Gastrocnemius medialis (tissue), 4 donors: ENCODE measurements around the gene PGP. TPM values are rescaled to one million over a fixed set of nuclear protein-coding genes. Genes with fewer than 3 reads are reported as not detected.

Experiments
- ATAC-seq, 2 donors: fragments of 150-250 bp; one replicate each; pipeline ENCODE4 v1.9.1; 2016
- DNase-seq, 2 donors: peaks; one replicate each; pipeline ENCODE4 v3.0.0-alpha.2; 2019
- H3K27ac ChIP-seq, 4 donors: fragments of 200-600 bp; sonication (generic); 1 replicate in 1 of 4; 2 replicates in 3 of 4; pipeline ENCODE4 v1.5.1; 2016 to 2018; ENCODE audit warnings: mild to moderate bottlenecking in 2 of 4, moderate library complexity in 1 of 4
- H3K27me3 ChIP-seq, 3 donors: fragments of 200-600 bp; sonication (generic) in 2 of 3; 1 replicate in 1 of 3; 2 replicates in 2 of 3; pipeline versions ENCODE4 v1.5.1 to v1.6.0; 2016 to 2019; ENCODE audit warnings: mild to moderate bottlenecking in 1 of 3, moderate library complexity in 1 of 3
- H3K36me3 ChIP-seq, 2 donors: fragments of 200-600 bp; sonication (generic) in 1 of 2; one replicate each; pipeline ENCODE4 v1.5.1; 2017 to 2018
- H3K4me1 ChIP-seq, 2 donors: fragments of 200-600 bp; sonication (generic) in 1 of 2; one replicate each; pipeline ENCODE4 v1.5.1; 2016 to 2017; ENCODE audit warnings: mild to moderate bottlenecking in 2 of 2
- H3K4me3 ChIP-seq, 4 donors: fragments of 200-600 bp; sonication (generic) in 3 of 4; 1 replicate in 1 of 4; 2 replicates in 3 of 4; pipeline ENCODE4 v1.5.1; 2016 to 2019; ENCODE audit warnings: mild to moderate bottlenecking in 2 of 4
- H3K9me3 ChIP-seq, 3 donors: fragments of 200-600 bp; sonication (generic) in 2 of 3; 1 replicate in 1 of 3; 2 replicates in 2 of 3; pipeline ENCODE4 v1.5.1; 2016 to 2019
- POLR2A ChIP-seq, 2 donors: fragments of 450-650 bp; IDR thresholded peaks; one replicate each; pipeline ENCODE4 v1.6.1; 2017; ENCODE audit warnings: antibody characterized with exemption in 2 of 2, mild to moderate bottlenecking in 2 of 2, moderate library complexity in 2 of 2
- in situ Hi-C, 4 donors: fragments of 200-750 bp; cut with MboI; loops; one replicate each; pipeline versions ENCODE4 v1.15.0 to v1.8.0; 2017; ENCODE audit warnings: low sequenced_read_pairs in 4 of 4
- intact Hi-C: fragments of 100-400 bp; cut with DNase I; formaldehyde crosslinking; loops from one replicate; pipeline ENCODE4 v1.15.1; 2023; ENCODE audit warnings: low total_unique reads
- total RNA-seq, 4 donors: library from RNA; depleted of rRNA; stranded (reverse); fragments of >200 nt; gene quantifications; one replicate each; pipeline versions ENCODE4 v1.1.0 to v1.2.3, GENCODE V29; 2016
- TF ChIP-seq, protein P1 (sequence below), 5 experiments: fragments of 450-650 bp in 3 of 5; fragments of 200-600 bp in 2 of 5; sonication (generic) in 2 of 5; IDR thresholded peaks in 4 of 5; conservative IDR thresholded peaks in 1 of 5; 1 replicate in 4 of 5; 2 replicates in 1 of 5; pipeline ENCODE4 v1.5.1; 2016 to 2019; ENCODE audit warnings: antibody characterized with exemption in 5 of 5, mild to moderate bottlenecking in 3 of 5, moderate library complexity in 3 of 5

PGP gene
- total RNA-seq, 4 donors from 2014 or later, result 19.6 to 43.1 (median 25.6) TPM

DNA sequence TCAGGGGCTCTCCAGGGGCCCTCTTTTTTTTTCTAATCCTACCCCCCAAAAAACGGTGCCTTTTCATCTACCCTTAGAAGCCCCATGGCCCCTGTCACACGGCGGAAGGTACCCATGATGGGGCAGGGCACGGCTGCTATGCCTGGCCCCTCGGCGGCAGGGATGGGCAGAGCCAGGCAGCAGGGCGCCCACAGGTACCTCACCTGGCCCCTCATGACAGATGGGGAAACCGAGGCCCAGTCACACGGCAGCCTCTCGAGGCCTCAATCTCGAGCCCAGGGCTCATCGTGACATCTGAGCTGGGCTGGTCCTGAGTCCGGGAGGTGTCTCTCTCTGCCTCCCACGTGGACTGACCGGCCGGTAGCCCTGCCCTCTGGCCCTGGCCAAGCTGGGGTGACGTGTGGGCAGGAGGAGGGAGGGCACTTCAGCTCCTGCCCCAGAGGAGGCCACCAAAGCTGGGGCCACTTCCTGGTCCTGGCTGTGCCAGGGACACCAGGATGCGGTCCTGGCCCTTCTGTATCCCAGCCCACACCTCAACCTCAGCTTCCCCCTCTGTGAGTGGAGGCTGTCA is 47.5 kb downstream of the PGP start:
- intact Hi-C loops (no loop called here), in situ Hi-C loops (no loop called here)
- Histone ChIP-seq H3K36me3 (peaks cover 0 to 17% of the 10 kb centered on the region in 2 donors), H3K27me3 (no peaks in the 10 kb centered on the region), H3K27ac (no peak overlapping the region), H3K4me3 (no peak overlapping the region), H3K9me3 (no peaks in the 10 kb centered on the region), H3K4me1 (peaks cover 0 to 6% of the 10 kb centered on the region in 2 donors)
- DNase-seq (no peak), ATAC-seq (no peak)
- TF ChIP-seq POLR2A (IDR thresholded peaks at IDR 0.05), result no peak
- TF ChIP-seq, protein P1, sequence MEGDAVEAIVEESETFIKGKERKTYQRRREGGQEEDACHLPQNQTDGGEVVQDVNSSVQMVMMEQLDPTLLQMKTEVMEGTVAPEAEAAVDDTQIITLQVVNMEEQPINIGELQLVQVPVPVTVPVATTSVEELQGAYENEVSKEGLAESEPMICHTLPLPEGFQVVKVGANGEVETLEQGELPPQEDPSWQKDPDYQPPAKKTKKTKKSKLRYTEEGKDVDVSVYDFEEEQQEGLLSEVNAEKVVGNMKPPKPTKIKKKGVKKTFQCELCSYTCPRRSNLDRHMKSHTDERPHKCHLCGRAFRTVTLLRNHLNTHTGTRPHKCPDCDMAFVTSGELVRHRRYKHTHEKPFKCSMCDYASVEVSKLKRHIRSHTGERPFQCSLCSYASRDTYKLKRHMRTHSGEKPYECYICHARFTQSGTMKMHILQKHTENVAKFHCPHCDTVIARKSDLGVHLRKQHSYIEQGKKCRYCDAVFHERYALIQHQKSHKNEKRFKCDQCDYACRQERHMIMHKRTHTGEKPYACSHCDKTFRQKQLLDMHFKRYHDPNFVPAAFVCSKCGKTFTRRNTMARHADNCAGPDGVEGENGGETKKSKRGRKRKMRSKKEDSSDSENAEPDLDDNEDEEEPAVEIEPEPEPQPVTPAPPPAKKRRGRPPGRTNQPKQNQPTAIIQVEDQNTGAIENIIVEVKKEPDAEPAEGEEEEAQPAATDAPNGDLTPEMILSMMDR (IDR thresholded peaks at IDR 0.05 in 4 of 5, conservative IDR thresholded peaks at IDR 0.05 in 1 of 5), result no peak

DNA sequence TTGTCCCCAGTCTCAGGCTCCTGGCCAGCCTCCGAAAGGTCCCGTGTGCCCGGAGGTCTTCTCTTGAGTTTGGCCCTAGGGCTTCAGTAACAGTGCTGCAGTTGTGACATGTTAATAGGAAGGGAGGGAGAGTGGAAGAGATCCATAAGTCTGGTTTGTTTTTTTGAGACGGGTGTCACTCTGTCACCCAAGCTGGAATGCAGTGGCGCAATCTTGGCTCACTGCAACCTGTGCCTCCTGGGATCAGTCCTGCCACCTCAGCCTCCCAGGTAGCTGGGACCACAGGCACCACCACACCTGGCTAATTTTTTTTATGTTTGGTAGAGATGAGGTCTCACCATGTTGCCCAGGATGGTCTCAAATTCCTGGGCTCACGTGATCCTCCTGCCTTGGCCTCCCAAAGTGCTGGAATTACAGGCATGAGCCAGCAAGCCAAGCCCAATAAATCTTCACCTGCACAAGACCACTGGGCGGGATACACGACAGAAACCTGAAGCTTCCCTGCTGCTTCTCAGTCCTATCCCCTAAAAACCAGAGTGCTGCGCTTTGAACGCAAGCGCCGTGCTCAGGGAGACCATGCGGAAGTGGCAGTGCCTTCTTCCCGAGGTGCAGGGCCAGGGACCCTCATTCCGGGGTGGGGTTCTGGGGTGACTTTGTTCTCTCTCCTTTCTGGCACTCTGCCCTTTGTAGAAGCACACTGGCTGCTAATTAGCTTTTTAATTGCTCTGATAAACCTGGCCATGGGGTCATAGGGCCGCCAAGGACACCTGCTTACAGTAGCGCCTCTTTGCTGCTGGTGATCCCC is 48.2 kb downstream of the PGP start:
- no peaks in the 10 kb centered on the region for H3K27me3 ChIP-seq
- intact Hi-C loops, result no loop called here
- ATAC-seq, result no peak
- H3K27ac ChIP-seq, result no peak overlapping the region
- in situ Hi-C loops, result no loop called here
- no peak overlapping the region for H3K4me3 ChIP-seq
- peaks cover under 1 to 6% of the 10 kb centered on the region in 2 donors for H3K4me1 ChIP-seq
- peaks cover 0 to 10% of the 10 kb centered on the region in 2 donors for H3K36me3 ChIP-seq
- TF ChIP-seq POLR2A (IDR thresholded peaks at IDR 0.05), result no peak
- TF ChIP-seq, protein P1 (IDR thresholded peaks at IDR 0.05 in 4 of 5, conservative IDR thresholded peaks at IDR 0.05 in 1 of 5), result no peak
- DNase-seq, result no peak
- no peaks in the 10 kb centered on the region for H3K9me3 ChIP-seq

DNA sequence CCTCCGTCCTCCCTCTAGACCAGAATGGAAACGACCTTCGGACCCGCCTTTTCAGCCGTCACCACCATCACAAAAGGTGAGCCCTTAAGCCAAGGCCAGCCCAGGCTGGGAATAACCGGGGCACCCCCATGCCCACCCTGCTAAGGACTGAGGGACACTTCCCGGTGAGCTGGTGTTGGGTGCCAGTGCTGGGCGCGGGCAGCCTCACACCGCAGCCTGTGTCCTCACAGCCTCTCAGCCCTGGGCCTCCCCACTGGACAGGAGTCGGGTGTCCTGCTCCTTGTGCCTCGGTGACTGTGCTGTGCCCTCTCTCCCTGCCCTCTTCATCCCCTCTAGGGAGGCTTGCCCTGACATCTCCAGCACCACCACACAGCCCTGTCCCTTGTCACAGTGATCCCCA is 48.8 kb downstream of the PGP start:
- Histone ChIP-seq H3K27me3 (no peaks in the 10 kb centered on the region), H3K36me3 (peaks cover 0 to 7% of the 10 kb centered on the region in 2 donors), H3K9me3 (no peaks in the 10 kb centered on the region), H3K4me3 (no peak overlapping the region), H3K27ac (no peak overlapping the region), H3K4me1 (peaks cover 3 to 6% of the 10 kb centered on the region in 2 donors)
- DNase-seq (no peak), ATAC-seq (no peak)
- TF ChIP-seq POLR2A (IDR thresholded peaks at IDR 0.05), result no peak
- intact Hi-C loops (no loop called here), in situ Hi-C loops (no loop called here)

DNA sequence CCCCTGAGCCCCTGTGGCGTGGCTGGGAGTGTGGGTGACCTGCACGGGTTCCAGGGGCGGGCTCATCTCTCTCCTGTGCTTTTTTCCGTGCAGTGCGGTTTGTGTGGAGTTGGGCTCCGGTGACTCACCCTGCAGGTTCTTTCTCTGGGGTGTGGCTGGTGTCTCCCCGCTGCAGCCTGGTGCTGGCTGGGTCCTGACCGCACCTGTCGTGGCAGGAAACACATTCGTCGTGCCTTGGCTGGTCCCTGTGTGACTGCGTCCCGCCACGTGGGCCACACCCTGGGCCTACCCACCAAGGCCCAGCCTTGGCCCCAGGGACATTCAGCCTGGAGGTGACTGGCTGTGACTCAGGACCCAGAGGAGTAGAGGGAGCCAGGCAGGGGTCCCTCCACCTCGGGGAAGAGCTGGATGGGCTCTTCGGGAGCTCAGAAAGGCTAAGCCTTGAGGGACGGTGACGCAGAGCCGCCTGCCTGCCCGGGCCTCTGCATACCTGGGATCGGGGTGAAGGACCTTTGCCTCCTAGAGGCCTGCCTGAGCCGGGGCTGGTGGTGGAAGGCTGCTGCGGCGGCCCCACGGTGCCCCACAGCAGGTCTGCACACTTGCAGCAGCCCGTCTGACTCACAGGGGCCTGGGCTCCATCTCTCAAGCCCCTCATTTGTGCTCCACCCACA is 51.3 kb downstream of the PGP start:
- H3K4me1 ChIP-seq, result peaks cover 0 to 15% of the 10 kb centered on the region in 2 donors
- in situ Hi-C loops, result no loop called here

More for the DNA sequence above, 51.3 kb downstream of the PGP start:
- H3K27ac ChIP-seq, result no peak overlapping the region
- no peak for TF ChIP-seq POLR2A (IDR thresholded peaks at IDR 0.05)
- TF ChIP-seq, protein P1 (IDR thresholded peaks at IDR 0.05 in 4 of 5, conservative IDR thresholded peaks at IDR 0.05 in 1 of 5), result no peak
- ATAC-seq (no peak), DNase-seq (no peak)
- peaks cover 0 to 7% of the 10 kb centered on the region in 2 donors for H3K36me3 ChIP-seq
- intact Hi-C loops, result no loop called here
- H3K9me3 ChIP-seq, result no peaks in the 10 kb centered on the region
- H3K4me3 ChIP-seq, result no peak overlapping the region
- H3K27me3 ChIP-seq, result no peaks in the 10 kb centered on the region
